HFF-Myc (cell line): ENCODE data around the gene ASB11.

Experiments
- DNase-seq: peaks from one replicate; pipeline ENCODE4 v3.0.0-alpha.2; 2011; ENCODE audit warnings: low read depth; ENCODE audit errors: extremely low read depth
- H3K4me3 ChIP-seq: replicated peaks from 2 replicates; pipeline ENCODE4 v1.5.1; 2011; ENCODE audit warnings: low read depth, mild to moderate bottlenecking, control low read depth, low read length
- TF ChIP-seq, protein P1 (sequence below): IDR thresholded peaks from 2 replicates; pipeline ENCODE4 v1.5.1; 2012; ENCODE audit warnings: mild to moderate bottlenecking, low read depth, low read length, control low read depth; ENCODE audit errors: missing control alignments

The ASB11 gene

GRCh38 chrX:15236146-15236545 is 79.3 kb downstream of the ASB11 start:
- H3K4me3 ChIP-seq, result no peak overlapping the region
- TF ChIP-seq, protein P1, sequence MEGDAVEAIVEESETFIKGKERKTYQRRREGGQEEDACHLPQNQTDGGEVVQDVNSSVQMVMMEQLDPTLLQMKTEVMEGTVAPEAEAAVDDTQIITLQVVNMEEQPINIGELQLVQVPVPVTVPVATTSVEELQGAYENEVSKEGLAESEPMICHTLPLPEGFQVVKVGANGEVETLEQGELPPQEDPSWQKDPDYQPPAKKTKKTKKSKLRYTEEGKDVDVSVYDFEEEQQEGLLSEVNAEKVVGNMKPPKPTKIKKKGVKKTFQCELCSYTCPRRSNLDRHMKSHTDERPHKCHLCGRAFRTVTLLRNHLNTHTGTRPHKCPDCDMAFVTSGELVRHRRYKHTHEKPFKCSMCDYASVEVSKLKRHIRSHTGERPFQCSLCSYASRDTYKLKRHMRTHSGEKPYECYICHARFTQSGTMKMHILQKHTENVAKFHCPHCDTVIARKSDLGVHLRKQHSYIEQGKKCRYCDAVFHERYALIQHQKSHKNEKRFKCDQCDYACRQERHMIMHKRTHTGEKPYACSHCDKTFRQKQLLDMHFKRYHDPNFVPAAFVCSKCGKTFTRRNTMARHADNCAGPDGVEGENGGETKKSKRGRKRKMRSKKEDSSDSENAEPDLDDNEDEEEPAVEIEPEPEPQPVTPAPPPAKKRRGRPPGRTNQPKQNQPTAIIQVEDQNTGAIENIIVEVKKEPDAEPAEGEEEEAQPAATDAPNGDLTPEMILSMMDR, result no peak
- DNase-seq, result no peak

DNA sequence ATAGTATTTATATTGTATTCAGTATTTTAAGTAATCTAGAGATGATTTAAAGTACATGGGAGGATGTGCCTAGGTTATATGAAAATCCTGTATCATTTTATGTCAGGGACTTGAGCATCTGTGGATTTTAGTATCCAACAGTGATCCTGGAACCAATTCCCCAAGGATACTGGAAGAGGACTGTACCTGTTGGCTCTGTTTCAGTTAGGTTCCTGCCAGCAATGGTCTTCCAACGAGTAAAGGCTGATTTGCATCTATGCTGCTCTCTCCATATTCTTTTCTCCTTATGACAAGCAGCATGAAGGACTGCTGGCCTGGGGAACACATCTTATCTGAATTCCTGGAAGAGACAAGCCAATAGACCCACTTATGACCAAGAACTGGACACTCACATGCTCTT is 80.4 kb downstream of the ASB11 start:
- DNase-seq, result no peak
- TF ChIP-seq, protein P1, result no peak
- H3K4me3 ChIP-seq, result no peak overlapping the region

DNA sequence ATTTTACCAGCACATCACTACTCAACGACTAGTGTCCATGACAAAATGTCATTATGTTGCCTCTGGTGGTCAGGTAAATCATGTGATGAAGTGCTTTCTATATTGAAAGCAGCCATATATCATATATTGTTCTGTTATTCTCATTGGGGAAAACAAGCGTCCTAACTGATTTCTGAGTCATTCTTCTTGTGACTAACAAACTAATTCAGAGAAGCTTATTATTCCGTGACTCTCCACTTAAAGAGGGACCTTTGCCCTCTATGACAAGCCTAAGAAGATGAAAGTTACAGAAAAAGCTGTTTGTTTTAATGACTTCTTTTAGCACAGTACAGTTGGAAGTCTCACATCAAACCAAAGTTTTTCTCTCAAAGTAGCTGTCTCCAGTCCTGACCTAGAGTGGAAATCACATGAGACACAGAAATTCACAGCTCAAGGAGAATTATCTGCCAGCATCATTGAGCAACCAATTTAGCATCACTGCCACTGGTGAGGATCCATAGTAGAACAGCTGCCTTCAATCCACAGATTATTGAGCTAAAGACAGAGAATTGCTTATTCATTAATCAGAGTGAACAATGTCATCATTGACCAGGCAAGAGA is 81.9 kb downstream of the ASB11 start:
- no peak for DNase-seq
- TF ChIP-seq, protein P1, result no peak
- no peak overlapping the region for H3K4me3 ChIP-seq
